HS-5 (cell line): ENCODE measurements around the gene NLRP14.

Experiments
- DNase-seq: peaks from one replicate; pipeline ENCODE4 v3.0.0-alpha.2; 2012; ENCODE audit warnings: low read depth

The NLRP14 gene

GRCh38 chr11:7050191-7050590, 29.9 kb downstream of the NLRP14 start:
- DNase-seq, result no peak

- no peak for DNase-seq
Measured at GRCh38 chr11:7056828-7057513, 36.7 kb downstream of the NLRP14 start.

- no peak for DNase-seq
Measured at GRCh38 chr11:7057641-7058040, 37.4 kb downstream of the NLRP14 start.

- peak; percentile 57 for DNase-seq
Measured at GRCh38 chr11:7060868-7061267, 40.6 kb downstream of the NLRP14 start.

GRCh38 chr11:7062534-7062933, 42.3 kb downstream of the NLRP14 start:
- DNase-seq, result no peak

GRCh38 chr11:7072401-7073028, 52.2 kb downstream of the NLRP14 start:
- no peak for DNase-seq

GRCh38 chr11:7077101-7077500, 56.8 kb downstream of the NLRP14 start:
- no peak for DNase-seq

GRCh38 chr11:7079545-7080135, 59.4 kb downstream of the NLRP14 start:
- no peak for DNase-seq

GRCh38 chr11:7080900-7081299, 60.6 kb downstream of the NLRP14 start:
- no peak for DNase-seq

GRCh38 chr11:7081441-7081840, 61.2 kb downstream of the NLRP14 start:
- no peak for DNase-seq

GRCh38 chr11:7088921-7089320, 68.6 kb downstream of the NLRP14 start, which contains the start of gene RBMXL2:
TSS of gene RBMXL2 (plus strand) at chr11:7088998. CDS start at chr11:7089121, 123 bp downstream.
- DNase-seq, result no peak

- DNase-seq, result no peak
Measured at GRCh38 chr11:7089328-7090251, 69.3 kb downstream of the NLRP14 start.

- peak; percentile 53 for DNase-seq
Measured at GRCh38 chr11:7098235-7098832, 78.1 kb downstream of the NLRP14 start.

GRCh38 chr11:7115780-7116179, 95.5 kb downstream of the NLRP14 start:
- peak; percentile 31 for DNase-seq

GRCh38 chr11:7116370-7116769, 96.1 kb downstream of the NLRP14 start:
- no peak for DNase-seq
